Adrenal gland (tissue), 19 donors: Measurements from ENCODE around the gene PPP1R7. TPM values are rescaled to one million over a fixed set of nuclear protein-coding genes. Genes with fewer than 3 reads are reported as not detected.

Source experiments
- DNase-seq, 7 donors: peaks; one replicate each; pipeline ENCODE4 v3.0.0-alpha.2; 2019 to 2020
- H3K27ac ChIP-seq, 5 donors: fragments of 200-600 bp; sonication (generic) in 4 of 5; 1 replicate in 3 of 5; 2 replicates in 2 of 5; pipeline versions ENCODE4 v1.5.1 to v1.8.0; 2016 to 2020; ENCODE audit warnings: mild to moderate bottlenecking in 1 of 5
- H3K27me3 ChIP-seq: fragments of 200-600 bp; 2 replicates; pipeline ENCODE4 v1.8.0; 2021
- H3K36me3 ChIP-seq, 2 donors: fragments of 200-600 bp; replicated peaks in 1 of 2; 1 replicate in 1 of 2; 2 replicates in 1 of 2; pipeline versions ENCODE4 v1.5.1 to v1.8.0; 2018 to 2022
- H3K4me1 ChIP-seq, 2 donors: fragments of 200-600 bp; replicated peaks in 1 of 2; 1 replicate in 1 of 2; 2 replicates in 1 of 2; pipeline versions ENCODE4 v1.5.1 to v1.8.0; 2018 to 2021
- H3K4me3 ChIP-seq, 4 donors: fragments of 200-600 bp; sonication (generic) in 3 of 4; one replicate each; pipeline ENCODE4 v1.5.1; 2016 to 2018
- H3K9me3 ChIP-seq, 3 donors: fragments of 200-600 bp; sonication (generic) in 1 of 3; replicated peaks in 1 of 3; 1 replicate in 2 of 3; 2 replicates in 1 of 3; pipeline versions ENCODE4 v1.5.1 to v1.8.0; 2016 to 2021
- CTCF ChIP-seq, 6 experiments: fragments of 450-650 bp in 4 of 6; fragments of 200-600 bp in 2 of 6; sonication (generic) in 1 of 6; IDR thresholded peaks; 1 replicate in 5 of 6; 2 replicates in 1 of 6; pipeline versions ENCODE4 v1.5.1 to v1.8.0; 2016 to 2021; ENCODE audit warnings: antibody characterized with exemption in 6 of 6, mild to moderate bottlenecking in 2 of 6, moderate library complexity in 1 of 6
- POLR2A ChIP-seq, 2 donors: fragments of 450-650 bp; IDR thresholded peaks; one replicate each; pipeline ENCODE4 v1.6.1; 2017; ENCODE audit warnings: antibody characterized with exemption in 2 of 2, mild to moderate bottlenecking in 2 of 2, moderate library complexity in 1 of 2
- WGBS, 4 donors: extraction: QIAGEN DNeasy Blood & Tissue Kit in 2 of 4; methylation state at CpG; one replicate each; pipeline versions ENCODE4 v1.1.5 to v1.1.7; 2013 to 2017; 5-methylcytosine and 5-hydroxymethylcytosine counted together
- intact Hi-C, 2 donors: fragments of 100-400 bp; cut with DNase I; formaldehyde crosslinking; loops; one replicate each; pipeline versions ENCODE4 v1.14.1 to v1.15.0; 2022 to 2023
- long read RNA-seq, 10 donors: library from polyadenylated mRNA in 3 of 10; unstranded in 2 of 10; stranded (forward) in 1 of 10; transcript quantifications; one replicate each; pipeline ENCODE4 v2.0.0 and lab custom pipeline, GENCODE V29; 2021 to 2026
- polyA plus RNA-seq, 3 donors: library from polyadenylated mRNA; stranded (reverse); fragments of 200-250 nt in 2 of 3; fragments of 350-450 nt in 1 of 3; fragmentation: Illumina TruSeq in 1 of 3; extraction: RNeasy Lipid Tissue Mini Kit (QIAGEN cat#74804) in 1 of 3; gene quantifications; one replicate each; pipeline ENCODE4 v1.2.3, GENCODE V29; 2013 to 2014
- total RNA-seq, 9 donors: library from RNA; depleted of rRNA in 4 of 9; stranded (reverse); fragments of >200 nt in 4 of 9; fragments of 120-200 nt in 1 of 9; fragmentation: NEBNext Ultra II Directional in 1 of 9; extraction: Animal tissue kit (Norgen Biotek cat#: 25700) in 1 of 9; gene quantifications; one replicate each; pipeline versions ENCODE4 v1.1.0 to v1.2.4, GENCODE V29; 2013 to 2023
- donor health status: healthy with polysubstance abuse.
- donor health status: Bipolar disorder and iron deficiency.
- donor health status: DM: yes; HTN: yes; CAD: no.
- donor health status: DM: no; HTN: no; CAD: no.
- donor health status: DM: no; HTN: no; CAD: no.
- donor health status: DM: yes; HTN: yes; CAD: no.

PPP1R7 gene
- total RNA-seq: 10 to 100 TPM; 26.2 to 79.9 (median 63.0) TPM
- polyA plus RNA-seq: 100 to 1,000 TPM in 1 of 3 donors, 10 to 100 TPM in 2; 50.0 to 128 (median 72.3) TPM
- long read RNA-seq, donor 1, transcript PPP1R7-206 (9 exons, 965 nt): minor isoform, 12 of 72 reads
- long read RNA-seq, donor 1, transcript PPP1R7-201 (10 exons, 2,386 nt): major isoform, 24 of 72 reads
- long read RNA-seq, donor 1, partial matches to known transcripts: 35 of 72 reads
- long read RNA-seq, donor 1, other reads (novel, unspliced or antisense): 0 of 72 reads
- long read RNA-seq, donor 2, transcript PPP1R7-206 (9 exons, 965 nt): minor isoform, 6 of 39 reads
- long read RNA-seq, donor 2, transcript PPP1R7-201 (10 exons, 2,386 nt): major isoform, 14 of 39 reads
- long read RNA-seq, donor 2, partial matches to known transcripts: 16 of 39 reads
- long read RNA-seq, donor 2, other reads (novel, unspliced or antisense): 0 of 39 reads
- long read RNA-seq, donor 3, transcript PPP1R7-201 (10 exons, 2,386 nt): major isoform, 15 of 20 reads
- long read RNA-seq, donor 3, partial matches to known transcripts: 0 of 20 reads
- long read RNA-seq, donor 3, other reads (novel, unspliced or antisense): 0 of 20 reads
- long read RNA-seq, donor 4, transcript PPP1R7-201 (10 exons, 2,386 nt): major isoform, 19 of 47 reads
- long read RNA-seq, donor 4, transcript PPP1R7-206 (9 exons, 965 nt): minor isoform, 13 of 47 reads
- long read RNA-seq, donor 4, transcript PPP1R7-202 (9 exons, 1,954 nt): minor isoform, 8 of 47 reads
- long read RNA-seq, donor 4, partial matches to known transcripts: 5 of 47 reads
- long read RNA-seq, donor 4, other reads (novel, unspliced or antisense): 1 of 47 reads
- long read RNA-seq, donor 5, transcript PPP1R7-201 (10 exons, 2,386 nt): major isoform, 57 of 88 reads
- long read RNA-seq, donor 5, transcript PPP1R7-206 (9 exons, 965 nt): minor isoform, 19 of 88 reads
- long read RNA-seq, donor 5, partial matches to known transcripts: 3 of 88 reads
- long read RNA-seq, donor 5, other reads (novel, unspliced or antisense): 8 of 88 reads
- long read RNA-seq, donor 6, transcript PPP1R7-206 (9 exons, 965 nt): minor isoform, 6 of 33 reads
- long read RNA-seq, donor 6, transcript PPP1R7-201 (10 exons, 2,386 nt): major isoform, 17 of 33 reads
- long read RNA-seq, donor 6, partial matches to known transcripts: 5 of 33 reads
- long read RNA-seq, donor 6, other reads (novel, unspliced or antisense): 2 of 33 reads
- long read RNA-seq, donor 7, transcript PPP1R7-201 (10 exons, 2,386 nt): major isoform, 9 of 21 reads
- long read RNA-seq, donor 7, partial matches to known transcripts: 5 of 21 reads
- long read RNA-seq, donor 7, other reads (novel, unspliced or antisense): 0 of 21 reads
- long read RNA-seq, donor 8, transcript PPP1R7-201 (10 exons, 2,386 nt): major isoform, 21 of 47 reads
- long read RNA-seq, donor 8, transcript PPP1R7-206 (9 exons, 965 nt): minor isoform, 8 of 47 reads
- long read RNA-seq, donor 8, partial matches to known transcripts: 17 of 47 reads
- long read RNA-seq, donor 8, other reads (novel, unspliced or antisense): 0 of 47 reads
- long read RNA-seq, donor 9, transcript PPP1R7-201 (10 exons, 2,386 nt): major isoform, 7 of 13 reads
- long read RNA-seq, donor 9, transcript PPP1R7-206 (9 exons, 965 nt): minor isoform, 6 of 13 reads
- long read RNA-seq, donor 9, partial matches to known transcripts: 0 of 13 reads
- long read RNA-seq, donor 9, other reads (novel, unspliced or antisense): 0 of 13 reads
- long read RNA-seq, donor 10, transcript PPP1R7-201 (10 exons, 2,386 nt): major isoform, 8 of 11 reads
- long read RNA-seq, donor 10, partial matches to known transcripts: 0 of 11 reads
- long read RNA-seq, donor 10, other reads (novel, unspliced or antisense): 0 of 11 reads

GRCh38 chr2:241149925-241150659 lies at the start of gene PPP1R7:
Gene PPP1R7 (plus strand): TSS chr2:241150467. CDS start chr2:241150496, 29 bp downstream.
- 0% methylated on average over 13 to 73 of the region's 73 CpGs for WGBS, 4 donors

GRCh38 chr2:241102239-241102803 lies 47.9 kb upstream of the PPP1R7 start, which contains the start of gene MTERF4:
Gene MTERF4 (minus strand): TSS chr2:241102287. CDS start chr2:241102273, 14 bp downstream.
- H3K27ac ChIP-seq: peak within 1 kb of the TSS; percentile 68 to 92 (median 91)
- WGBS, 4 donors: 0 to 1% (median 0%) methylated on average over 16 to 56 of the region's 56 CpGs
- intact Hi-C loops: no loop called here

More at GRCh38 chr2:241149925-241150659, at the start of gene PPP1R7:
- peak; percentile 94 to 97 (median 95) for DNase-seq
- Histone ChIP-seq H3K4me3 (peak within 1 kb of the TSS; percentile 34 to 95 (median 74)), H3K9me3 (no peaks in the 10 kb centered on the region), H3K27ac (peak within 1 kb of the TSS in 4 of 5 donors; percentile 50 to 74 (median 64)), H3K36me3 (peaks cover 0 to 3% of the 10 kb centered on the region in 2 donors), H3K4me1 (peaks cover 7 to 22% of the 10 kb centered on the region in 2 donors), H3K27me3 (no peaks in the 10 kb centered on the region)
- intact Hi-C loops: no loop called here
- TF ChIP-seq POLR2A (IDR thresholded peaks at IDR 0.05) (peak in 1 of 2 donors; percentile 10), CTCF (IDR thresholded peaks at IDR 0.05) (no peak)

More at GRCh38 chr2:241102239-241102803, 47.9 kb upstream of the PPP1R7 start, which contains the start of gene MTERF4:
- Histone ChIP-seq H3K4me3 (peak within 1 kb of the TSS; percentile 68 to 98 (median 89)), H3K9me3 (no peaks in the 10 kb centered on the region), H3K4me1 (peaks cover 8 to 24% of the 10 kb centered on the region in 2 donors), H3K27me3 (no peaks in the 10 kb centered on the region), H3K36me3 (peaks cover 0 to 16% of the 10 kb centered on the region in 2 donors)
- DNase-seq: peak; percentile 86 to 92 (median 89)
- peak in 1 of 6 experiments; percentile 12 for TF ChIP-seq CTCF (IDR thresholded peaks at IDR 0.05)
- TF ChIP-seq POLR2A (IDR thresholded peaks at IDR 0.05): peak; percentile 67 to 89
